ENCODE measurements around the gene PRKAG2.

The PRKAG2 gene

DNA sequence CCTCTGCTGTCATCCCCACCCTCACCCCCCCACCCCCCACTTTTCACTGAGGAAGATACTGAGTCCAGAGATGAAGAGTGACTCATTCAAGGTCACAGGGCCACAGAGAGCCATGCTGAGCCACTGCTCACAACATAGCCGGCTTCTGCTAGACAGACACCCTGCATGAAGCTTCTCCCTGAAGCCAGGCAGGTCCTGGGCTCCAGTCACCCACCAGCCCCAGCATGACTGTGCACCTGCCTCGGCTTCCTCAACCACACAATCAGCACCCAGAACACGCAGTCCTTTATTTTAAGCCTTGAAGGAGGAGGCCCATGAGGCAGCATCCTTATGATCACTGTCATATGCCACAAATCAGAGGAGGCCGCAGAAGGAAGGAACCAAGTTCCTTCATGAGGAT lies 19.2 kb upstream of the PRKAG2 start:
- Mint-ChIP-seq H3K36me3 (no peaks in the 10 kb centered on the region), H3K4me1 (no peaks in the 10 kb centered on the region), H3K27ac (no peak overlapping the region), H3K4me3 (no peak overlapping the region), H3K27me3 (peaks cover 42 to 43% of the 10 kb centered on the region in 2 donors), H3K9me3 (no peaks in the 10 kb centered on the region)
- ATAC-seq (replicated peaks) = no peak
- no peak for DNase-seq

DNA sequence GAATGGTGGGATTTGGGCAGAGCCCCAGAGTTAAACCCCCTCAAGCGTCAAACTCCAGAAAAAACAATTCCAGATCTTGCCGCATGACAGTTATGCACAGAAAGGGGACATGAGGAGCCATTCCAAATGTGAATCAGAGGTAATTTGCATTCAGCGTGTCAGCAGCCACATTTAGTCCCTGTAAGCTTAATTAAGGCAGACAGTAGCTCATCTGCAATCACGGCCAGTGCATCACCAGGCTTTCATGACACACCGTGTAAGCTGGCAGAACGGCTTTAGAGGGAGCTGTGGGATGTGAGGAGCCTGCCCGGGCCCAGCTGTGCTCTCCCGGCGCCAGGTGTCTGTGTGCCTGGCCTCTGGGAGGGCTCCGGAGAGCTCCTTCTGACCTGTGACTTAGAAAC lies 18.7 kb upstream of the PRKAG2 start:
- Mint-ChIP-seq H3K4me1 (peaks cover under 1 to 2% of the 10 kb centered on the region in 2 donors), H3K9me3 (no peaks in the 10 kb centered on the region), H3K27ac (no peak overlapping the region), H3K36me3 (no peaks in the 10 kb centered on the region), H3K4me3 (no peak overlapping the region), H3K27me3 (peaks cover 42 to 46% of the 10 kb centered on the region in 2 donors)
- no peak for ATAC-seq (replicated peaks)
- DNase-seq = no peak

DNA sequence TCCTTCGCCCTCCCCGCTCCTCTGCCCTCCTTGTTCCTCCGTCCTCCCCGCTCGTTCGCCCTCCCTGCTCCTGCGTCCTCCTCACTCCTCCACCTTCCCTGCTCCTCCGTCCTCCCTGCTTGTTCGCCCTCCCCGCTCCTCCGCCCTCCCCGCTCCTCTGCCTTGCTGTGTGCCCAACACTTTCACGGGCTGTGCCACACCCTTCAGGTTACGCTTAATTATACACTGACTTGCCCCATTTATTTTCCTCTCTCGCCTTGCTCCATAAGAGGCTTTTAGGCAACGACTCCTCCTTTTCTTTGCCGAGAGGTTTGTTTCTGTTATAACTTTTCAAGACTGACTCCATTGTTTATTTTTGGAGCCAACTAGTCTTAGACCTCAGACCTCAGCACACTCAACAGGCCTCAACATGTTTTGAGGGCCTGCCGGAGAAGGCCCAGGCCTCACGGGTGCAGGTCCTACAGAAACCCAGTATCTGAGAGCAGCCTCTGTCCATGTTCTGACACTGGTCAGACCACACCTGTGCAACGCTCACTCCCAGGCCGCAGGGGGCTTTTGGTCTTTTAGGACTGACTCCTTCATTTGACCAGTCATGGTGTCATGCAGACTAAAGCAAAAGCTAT lies 18.2 kb upstream of the PRKAG2 start:
- Mint-ChIP-seq H3K27ac (no peak overlapping the region), H3K4me3 (no peak overlapping the region), H3K4me1 (peaks cover 5 to 7% of the 10 kb centered on the region in 2 donors), H3K9me3 (no peaks in the 10 kb centered on the region), H3K36me3 (no peaks in the 10 kb centered on the region), H3K27me3 (peaks cover 41 to 45% of the 10 kb centered on the region in 2 donors)
- ATAC-seq (replicated peaks) = no peak
- no peak for DNase-seq

DNA sequence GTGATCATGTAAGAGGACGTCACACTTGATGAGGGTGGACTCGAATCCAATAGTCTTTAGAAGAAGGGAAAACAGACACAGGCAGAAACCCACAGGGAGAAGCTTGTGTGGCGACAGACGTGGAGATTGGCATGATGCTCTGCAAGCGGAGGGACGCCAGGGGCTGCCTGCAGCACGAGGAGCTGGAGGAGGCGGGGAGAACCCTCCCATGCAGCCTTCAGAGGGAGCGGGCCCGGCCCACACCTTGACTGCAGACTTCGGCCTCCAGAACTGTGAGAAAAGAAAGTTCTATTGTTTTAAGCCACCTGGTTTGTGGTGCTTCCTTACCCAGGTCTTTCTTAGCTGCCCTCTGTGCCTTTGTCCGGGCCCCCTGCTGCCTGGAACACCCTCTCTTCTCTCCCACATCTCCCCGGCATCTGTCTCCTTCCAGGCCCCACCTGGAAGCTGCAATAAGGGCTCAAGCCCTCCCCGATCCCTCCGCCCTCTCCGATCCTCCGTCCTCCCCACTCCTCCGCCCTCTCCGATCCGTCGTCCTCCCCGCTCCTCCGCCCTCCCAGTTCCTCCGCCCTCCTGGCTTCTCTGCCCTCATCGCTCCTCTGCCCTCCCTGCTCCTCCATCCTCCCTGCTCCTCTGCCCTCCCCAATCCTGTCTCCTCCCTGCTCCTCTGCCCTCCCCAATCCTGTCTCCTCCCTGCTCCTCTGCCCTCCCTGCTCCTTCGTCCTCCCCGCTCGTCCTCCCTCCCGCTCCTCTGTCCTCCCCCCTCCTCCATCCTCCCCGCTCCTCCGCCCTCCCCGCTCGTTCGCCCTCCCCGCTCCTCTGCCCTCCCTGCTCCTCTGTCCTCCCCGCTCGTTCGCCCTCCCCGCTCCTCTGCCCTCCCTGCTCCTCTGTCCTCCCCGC lies 17.4 kb upstream of the PRKAG2 start:
- H3K4me3 Mint-ChIP-seq = no peak overlapping the region
- peaks cover 34 to 38% of the 10 kb centered on the region in 2 donors for H3K27me3 Mint-ChIP-seq
- peak overlapping the region; percentile 49 for H3K27ac Mint-ChIP-seq
- DNase-seq (no peak), ATAC-seq (replicated peaks) (no peak)
- no peaks in the 10 kb centered on the region for H3K36me3 Mint-ChIP-seq
- H3K9me3 Mint-ChIP-seq = no peaks in the 10 kb centered on the region
- H3K4me1 Mint-ChIP-seq = peaks cover 7% of the 10 kb centered on the region in 2 donors

DNA sequence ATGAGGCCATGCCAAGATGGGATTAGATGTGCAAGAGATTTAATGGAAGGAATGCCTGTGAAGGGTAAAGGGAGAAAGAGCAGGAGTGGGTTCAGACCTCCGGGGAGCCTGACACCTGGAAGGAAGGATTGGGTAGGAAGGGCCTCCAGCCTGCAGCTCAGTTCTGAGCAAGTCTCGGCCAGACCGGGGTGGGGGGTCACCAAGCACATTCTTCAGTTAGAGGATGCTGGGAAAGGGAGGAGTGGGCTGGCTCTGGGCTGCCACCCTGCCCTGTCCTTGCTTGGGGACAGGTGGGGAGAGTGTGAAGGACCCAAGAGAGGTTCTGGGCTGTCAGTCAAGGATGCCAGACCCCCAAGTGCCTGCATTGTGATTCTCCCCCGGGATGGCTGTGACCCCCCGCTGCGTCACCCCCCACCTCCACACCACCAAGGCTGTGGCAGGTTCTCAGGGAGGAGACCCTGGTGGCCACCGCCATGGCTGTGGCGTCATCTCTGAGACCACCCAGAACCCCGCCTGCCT lies 16.5 kb upstream of the PRKAG2 start:
- H3K27me3 Mint-ChIP-seq = peaks cover 29 to 33% of the 10 kb centered on the region in 2 donors

DNA sequence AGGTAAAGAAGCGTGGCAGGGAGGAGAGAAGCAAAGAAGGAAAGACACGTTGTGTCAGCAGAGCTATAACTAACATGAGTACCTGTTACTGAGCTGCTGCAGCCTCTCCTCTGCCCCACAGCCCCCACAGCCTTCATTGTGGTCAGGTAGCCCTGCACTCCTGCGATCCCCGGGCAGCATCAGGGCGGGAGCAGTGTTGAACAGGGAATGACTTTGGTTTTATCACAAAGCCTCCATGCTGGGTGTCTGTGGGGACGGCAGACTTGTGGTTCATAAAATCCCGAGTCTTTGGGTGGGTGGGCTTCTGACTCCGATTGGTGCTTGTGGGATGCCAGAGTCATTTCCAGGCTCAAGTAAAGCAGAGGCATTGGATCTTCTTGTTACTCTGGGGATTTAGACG lies 14.8 kb upstream of the PRKAG2 start:
- no peak for DNase-seq

More for the DNA sequence above, 16.5 kb upstream of the PRKAG2 start:
- no peak for DNase-seq
- Mint-ChIP-seq H3K27ac (no peak overlapping the region), H3K4me3 (no peak overlapping the region), H3K36me3 (no peaks in the 10 kb centered on the region), H3K9me3 (no peaks in the 10 kb centered on the region), H3K4me1 (peaks cover 7% of the 10 kb centered on the region in 2 donors)
- no peak for ATAC-seq (replicated peaks)

DNA sequence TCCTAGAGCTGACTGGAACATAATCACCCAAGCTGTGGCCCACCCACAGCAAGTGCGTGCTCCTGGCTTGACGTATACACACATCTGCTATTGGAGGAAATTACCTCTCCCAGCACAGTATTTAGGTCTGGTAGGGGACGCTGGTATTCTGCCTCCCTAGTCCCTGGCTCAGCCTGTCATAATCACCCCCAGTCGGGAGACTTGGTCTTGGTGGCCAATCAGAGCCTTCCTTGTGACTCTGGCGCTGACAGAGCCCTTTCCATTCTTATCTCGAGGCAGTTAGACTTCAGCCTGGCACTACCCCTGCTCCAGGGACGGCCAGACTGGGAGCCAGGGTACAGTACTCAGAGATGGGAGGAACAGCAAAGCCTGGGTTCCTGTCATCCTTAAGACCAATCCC lies 14.3 kb upstream of the PRKAG2 start:
- Mint-ChIP-seq H3K27ac (no peak overlapping the region), H3K4me1 (peaks cover 7% of the 10 kb centered on the region in 2 donors), H3K27me3 (peaks cover 22 to 40% of the 10 kb centered on the region in 2 donors), H3K9me3 (no peaks in the 10 kb centered on the region), H3K36me3 (no peaks in the 10 kb centered on the region), H3K4me3 (no peak overlapping the region)
- ATAC-seq (replicated peaks) = no peak
- no peak for DNase-seq

More for the DNA sequence above, 14.8 kb upstream of the PRKAG2 start:
- Mint-ChIP-seq H3K9me3 (no peaks in the 10 kb centered on the region), H3K4me3 (no peak overlapping the region), H3K4me1 (peaks cover 7% of the 10 kb centered on the region in 2 donors), H3K27me3 (peaks cover 21 to 36% of the 10 kb centered on the region in 2 donors), H3K36me3 (no peaks in the 10 kb centered on the region), H3K27ac (no peak overlapping the region)
- ATAC-seq (replicated peaks) = no peak

DNA sequence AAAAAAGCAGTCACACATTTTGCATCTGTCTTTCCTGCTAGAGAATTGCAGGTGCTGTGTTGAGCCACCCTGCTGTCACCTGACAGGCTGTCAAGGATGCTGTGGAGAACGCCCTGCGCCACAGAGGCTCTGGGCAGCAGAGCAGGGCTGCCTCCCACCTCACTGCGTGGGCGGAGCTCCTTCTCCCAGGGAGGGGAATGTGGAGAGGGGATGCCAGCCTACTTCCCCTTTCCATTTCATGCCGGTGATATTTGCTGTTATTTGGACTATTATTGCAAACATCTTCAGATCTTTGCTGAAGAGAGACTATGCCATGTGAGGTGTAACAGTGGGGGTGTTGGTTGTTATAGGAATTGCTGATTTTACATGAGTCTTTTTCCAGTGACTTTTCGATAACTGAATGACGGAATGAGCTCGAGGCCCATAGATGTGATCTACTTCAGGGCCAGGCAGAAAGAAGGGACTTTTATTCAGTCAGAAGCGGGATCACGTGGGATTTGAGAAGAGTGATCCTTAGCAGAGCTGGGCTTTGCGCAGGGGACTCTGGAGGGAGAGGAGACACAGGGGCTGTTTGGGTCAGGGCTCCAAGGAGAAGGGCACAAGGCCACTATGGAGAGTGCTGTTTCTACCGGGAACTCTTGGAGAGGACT lies 13.6 kb upstream of the PRKAG2 start:
- Mint-ChIP-seq H3K4me1 (peaks cover 7% of the 10 kb centered on the region in 2 donors), H3K36me3 (no peaks in the 10 kb centered on the region), H3K27ac (no peak overlapping the region), H3K9me3 (no peaks in the 10 kb centered on the region), H3K27me3 (peaks cover 29 to 47% of the 10 kb centered on the region in 2 donors), H3K4me3 (no peak overlapping the region)
- DNase-seq (no peak), ATAC-seq (replicated peaks) (no peak)

DNA sequence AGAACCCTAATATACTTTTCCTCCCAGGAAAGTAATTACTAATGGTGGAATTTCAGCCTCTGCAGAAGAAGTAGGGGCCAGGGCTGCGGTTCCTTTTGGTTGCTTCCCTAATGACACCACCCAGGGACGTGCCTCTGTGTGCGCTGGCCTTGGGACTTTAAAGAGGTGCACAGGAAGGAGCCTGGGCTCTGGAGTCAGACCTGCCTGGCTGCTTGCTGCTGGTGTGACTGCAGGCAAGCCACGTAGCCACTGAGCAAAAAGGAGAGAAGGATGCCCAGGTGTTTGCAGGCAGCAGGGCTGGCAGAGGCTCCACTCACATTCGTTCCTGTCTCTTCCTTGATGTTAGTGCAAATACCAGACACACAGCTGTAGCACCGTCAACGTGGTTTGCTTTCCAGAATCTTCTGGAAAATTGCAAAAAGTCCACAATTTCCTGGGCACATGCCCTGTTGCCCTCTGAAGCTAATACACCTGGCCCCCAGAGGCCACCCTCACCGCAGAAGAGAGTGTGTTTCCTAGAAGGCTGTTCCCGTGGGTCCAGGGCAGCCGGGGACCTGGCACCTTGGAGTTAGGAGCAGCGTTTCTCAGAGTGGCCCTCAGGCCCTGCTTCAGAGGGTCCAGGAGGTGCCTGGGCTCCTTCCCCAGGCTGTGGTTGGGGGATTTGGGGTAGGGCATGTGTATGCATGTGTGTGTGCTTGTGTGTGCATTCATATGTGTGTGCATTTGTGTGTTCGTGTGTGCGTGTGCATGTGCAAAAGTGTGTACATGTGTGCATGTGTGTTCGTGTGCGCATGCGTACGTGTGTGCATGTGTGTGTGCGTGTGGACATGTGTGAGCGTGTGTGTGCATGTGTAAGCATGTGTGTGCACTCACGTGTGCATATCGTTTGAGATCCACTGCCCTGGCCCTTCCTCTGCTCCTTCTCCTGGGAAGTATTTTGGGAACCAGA lies 12.8 kb upstream of the PRKAG2 start:
- H3K27ac Mint-ChIP-seq = no peak overlapping the region
- H3K4me1 Mint-ChIP-seq = peaks cover 7% of the 10 kb centered on the region in 2 donors
- H3K9me3 Mint-ChIP-seq = no peaks in the 10 kb centered on the region
- H3K27me3 Mint-ChIP-seq = peaks cover 29 to 50% of the 10 kb centered on the region in 2 donors
- H3K36me3 Mint-ChIP-seq = no peaks in the 10 kb centered on the region
- ATAC-seq (replicated peaks) = no peak
- H3K4me3 Mint-ChIP-seq = no peak overlapping the region
- no peak for DNase-seq

DNA sequence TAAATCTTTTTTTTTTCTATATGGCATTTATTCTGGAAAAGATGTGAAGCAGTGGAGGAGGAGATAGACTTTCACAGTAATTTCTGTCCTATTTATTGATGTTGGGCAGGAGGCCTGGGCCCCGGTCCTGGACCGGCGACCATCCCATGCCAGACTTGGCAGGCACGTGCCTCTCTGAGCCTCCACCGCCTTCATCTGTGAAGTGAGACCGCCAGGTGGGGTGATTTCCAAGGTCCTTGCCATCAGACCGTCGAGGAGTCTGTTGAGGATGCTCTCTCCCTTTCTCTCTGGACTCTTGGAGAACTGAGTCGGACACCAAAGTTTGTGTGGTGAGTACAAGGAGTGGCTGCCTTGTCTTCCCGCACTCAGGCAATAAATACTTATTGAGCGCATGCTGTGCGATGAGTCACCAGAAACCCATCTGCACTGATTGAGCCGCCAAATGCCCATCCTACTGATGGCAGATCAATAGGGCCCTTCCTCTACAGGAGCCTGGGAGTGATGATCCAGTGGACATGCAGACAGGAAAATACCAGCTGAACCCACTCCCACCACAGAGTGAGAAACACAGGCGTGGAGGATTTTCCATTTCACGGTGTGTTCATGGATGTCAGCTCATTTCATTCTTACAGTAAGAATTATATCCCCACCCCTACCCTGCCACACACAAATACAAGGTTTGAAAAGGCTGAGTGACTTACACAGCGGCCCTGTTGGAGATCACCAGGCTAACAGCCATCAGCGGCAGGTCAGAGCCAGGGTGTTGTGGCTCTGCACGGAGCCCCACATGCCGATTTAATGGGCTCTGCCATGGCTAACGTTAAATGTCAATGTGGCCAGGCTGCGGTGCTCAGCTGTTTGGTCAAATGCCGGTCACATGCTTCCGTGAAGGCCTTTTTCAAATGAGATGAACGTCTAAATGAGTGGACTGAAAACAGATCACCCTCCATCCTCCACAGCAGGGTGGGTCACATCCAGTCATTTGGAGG lies 11.5 kb upstream of the PRKAG2 start:
- peaks cover 22 to 40% of the 10 kb centered on the region in 2 donors for H3K27me3 Mint-ChIP-seq
- DNase-seq = no peak
- ATAC-seq (replicated peaks) = no peak
- H3K4me3 Mint-ChIP-seq = no peak overlapping the region
- H3K36me3 Mint-ChIP-seq = no peaks in the 10 kb centered on the region
- no peaks in the 10 kb centered on the region for H3K9me3 Mint-ChIP-seq
- H3K4me1 Mint-ChIP-seq = peaks cover 7% of the 10 kb centered on the region in 2 donors
- H3K27ac Mint-ChIP-seq = no peak overlapping the region

DNA sequence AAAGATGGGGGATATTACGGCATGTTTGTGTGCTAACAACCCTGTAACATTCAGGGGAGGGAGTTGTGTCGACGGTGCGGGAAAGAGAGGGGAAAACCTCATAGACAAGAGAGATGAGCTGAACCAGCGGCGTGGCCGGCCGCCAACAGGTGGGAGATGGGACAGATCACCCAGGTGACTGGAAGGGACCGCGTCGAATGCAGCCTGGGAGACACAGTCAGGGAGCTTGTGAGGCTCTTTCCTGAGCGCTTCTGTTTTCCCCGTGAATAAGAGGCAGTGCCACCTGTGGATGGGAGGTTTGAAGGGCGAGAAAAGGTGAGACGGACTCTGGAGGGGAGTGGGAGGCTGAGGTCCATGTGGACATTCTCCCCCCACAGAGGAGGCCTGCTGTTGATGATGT lies 9.9 kb upstream of the PRKAG2 start:
- Mint-ChIP-seq H3K4me1 (peaks cover 7% of the 10 kb centered on the region in 2 donors), H3K4me3 (no peak overlapping the region), H3K36me3 (no peaks in the 10 kb centered on the region), H3K9me3 (no peaks in the 10 kb centered on the region), H3K27me3 (peaks cover 18 to 38% of the 10 kb centered on the region in 2 donors), H3K27ac (no peak overlapping the region)
- DNase-seq (no peak), ATAC-seq (replicated peaks) (no peak)

DNA sequence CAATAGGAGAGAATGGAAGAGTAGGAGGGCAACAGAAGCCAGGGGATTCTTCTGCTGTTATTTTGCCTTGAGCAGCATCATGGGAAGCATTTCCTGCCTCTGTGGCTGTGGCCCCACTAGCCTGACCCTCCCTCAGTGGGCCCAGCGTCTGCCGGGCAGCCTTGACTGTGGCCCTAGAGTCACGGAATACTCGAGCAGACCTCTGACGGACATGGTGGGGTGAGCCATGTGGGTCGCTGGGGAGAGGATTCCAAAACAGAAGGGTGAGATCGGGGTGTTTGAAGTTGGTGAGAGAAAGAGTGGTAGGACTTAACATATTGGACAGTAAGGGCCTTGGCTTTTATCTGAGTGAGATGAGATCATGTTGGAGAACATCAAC lies 8.3 kb upstream of the PRKAG2 start:
- Mint-ChIP-seq H3K4me1 (peaks cover under 1 to 3% of the 10 kb centered on the region in 2 donors), H3K27me3 (peaks cover 13 to 22% of the 10 kb centered on the region in 2 donors), H3K36me3 (no peaks in the 10 kb centered on the region), H3K4me3 (no peak overlapping the region), H3K9me3 (peaks cover 0 to 2% of the 10 kb centered on the region in 2 donors), H3K27ac (no peak overlapping the region)
- DNase-seq (no peak), ATAC-seq (replicated peaks) (no peak)

Measured in stimulated activated naive B cell treated with anti-CD40 and anti-IgM and Interleukin-4, amounts not matched to agents 10 μg/mL and 1 μg/mL and 100 μg/mL, for 72 hours (primary cell).